Measurements from ENCODE around the gene RSRP1.

RSRP1 gene

GRCh38 chr1:25232866-25233784, 14.1 kb downstream of the RSRP1 start:
- H3K4me3 ChIP-seq (ENCODE audit: low read depth in 1 of 2, low read length in 2 of 2): peak overlapping the region; percentile 70 to 92
- H2AFZ ChIP-seq (ENCODE audit: low read depth, low read length): peak overlapping the region; percentile 85
- peaks cover 31% of the 10 kb centered on the region for H3K36me3 ChIP-seq (ENCODE audit: insufficient read depth, low read length)
- TF ChIP-seq CTCF (IDR thresholded peaks at IDR 0.05; ENCODE audit: borderline replicate concordance, extremely low read depth, low read length, poor library complexity, severe bottlenecking): no peak
- no peak for TF ChIP-seq EZH2 (IDR thresholded peaks at IDR 0.05; ENCODE audit: borderline replicate concordance, low read depth, low read length, severe bottlenecking)
- H3K27me3 ChIP-seq (ENCODE audit: insufficient read depth, low read length, poor library complexity): no peaks in the 10 kb centered on the region
- H3K79me2 ChIP-seq (ENCODE audit: insufficient read depth, low read length): peaks cover 49% of the 10 kb centered on the region
- DNase-seq (peak; percentile 64), ATAC-seq (ENCODE audit: insufficient read depth, low read depth) (peak; percentile 55)
- H3K4me2 ChIP-seq (ENCODE audit: insufficient read depth, low read length): peak overlapping the region; percentile 81
- H3K4me1 ChIP-seq (ENCODE audit: insufficient read depth, low read length): peaks cover 29% of the 10 kb centered on the region
- H3K27ac ChIP-seq (ENCODE audit: low read length): peak overlapping the region; percentile 92
- no peaks in the 10 kb centered on the region for H3K9me3 ChIP-seq (ENCODE audit: insufficient read depth, low read length, severe bottlenecking)
- no peaks in the 10 kb centered on the region; the same call in 1 of the 2 replicates for H4K20me1 ChIP-seq (ENCODE audit: insufficient read depth, low read length)
- H3K9ac ChIP-seq (ENCODE audit: low read depth, low read length): peak overlapping the region; percentile 80

- DNase-seq (peak; percentile 95), ATAC-seq (ENCODE audit: insufficient read depth, low read depth) (peak; percentile 94)
- no peaks in the 10 kb centered on the region for H3K27me3 ChIP-seq (ENCODE audit: insufficient read depth, low read length, poor library complexity)
- no peaks in the 10 kb centered on the region; the same call in 1 of the 2 replicates for H4K20me1 ChIP-seq (ENCODE audit: insufficient read depth, low read length)
- H3K4me2 ChIP-seq (ENCODE audit: insufficient read depth, low read length): peak within 1 kb of the TSS; percentile 81
- peak within 1 kb of the TSS; percentile 70 to 92 for H3K4me3 ChIP-seq (ENCODE audit: low read depth in 1 of 2, low read length in 2 of 2)
- H3K9ac ChIP-seq (ENCODE audit: low read depth, low read length): peak within 1 kb of the TSS; percentile 80
- peaks cover 29% of the 10 kb centered on the region for H3K4me1 ChIP-seq (ENCODE audit: insufficient read depth, low read length)
- H3K36me3 ChIP-seq (ENCODE audit: insufficient read depth, low read length): peaks cover 40% of the 10 kb centered on the region
- H3K9me3 ChIP-seq (ENCODE audit: insufficient read depth, low read length, severe bottlenecking): no peaks in the 10 kb centered on the region
- peaks cover 49% of the 10 kb centered on the region for H3K79me2 ChIP-seq (ENCODE audit: insufficient read depth, low read length)
- H2AFZ ChIP-seq (ENCODE audit: low read depth, low read length): peak within 1 kb of the TSS; percentile 85
- H3K27ac ChIP-seq (ENCODE audit: low read length): peak within 1 kb of the TSS; percentile 92
- TF ChIP-seq CTCF (IDR thresholded peaks at IDR 0.05; ENCODE audit: borderline replicate concordance, extremely low read depth, low read length, poor library complexity, severe bottlenecking) (no peak), EZH2 (IDR thresholded peaks at IDR 0.05; ENCODE audit: borderline replicate concordance, low read depth, low read length, severe bottlenecking) (no peak)
Measured at GRCh38 chr1:25232027-25232865, 15.0 kb downstream of the RSRP1 start, which contains the start of gene SYF2. SYF2 (minus strand) TSS chr1:25232502; CDS start chr1:25232467, 35 bp downstream.

- TF ChIP-seq EZH2 (IDR thresholded peaks at IDR 0.05; ENCODE audit: borderline replicate concordance, low read depth, low read length, severe bottlenecking) (no peak), CTCF (IDR thresholded peaks at IDR 0.05; ENCODE audit: borderline replicate concordance, extremely low read depth, low read length, poor library complexity, severe bottlenecking) (no peak)
- H3K36me3 ChIP-seq (ENCODE audit: insufficient read depth, low read length): peaks cover 66% of the 10 kb centered on the region
- H3K9ac ChIP-seq (ENCODE audit: low read depth, low read length): no peak overlapping the region
Measured at GRCh38 chr1:25223471-25223870, 23.8 kb downstream of the RSRP1 start.

More at GRCh38 chr1:25223471-25223870, 23.8 kb downstream of the RSRP1 start:
- Histone ChIP-seq H3K4me3 (ENCODE audit: low read depth in 1 of 2, low read length in 2 of 2) (no peak overlapping the region), H3K27me3 (ENCODE audit: insufficient read depth, low read length, poor library complexity) (no peaks in the 10 kb centered on the region), H3K4me1 (ENCODE audit: insufficient read depth, low read length) (no peaks in the 10 kb centered on the region), H2AFZ (ENCODE audit: low read depth, low read length) (no peak overlapping the region), H4K20me1 (ENCODE audit: insufficient read depth, low read length) (no peaks in the 10 kb centered on the region), H3K27ac (ENCODE audit: low read length) (no peak overlapping the region), H3K9me3 (ENCODE audit: insufficient read depth, low read length, severe bottlenecking) (no peaks in the 10 kb centered on the region), H3K79me2 (ENCODE audit: insufficient read depth, low read length) (no peaks in the 10 kb centered on the region), H3K4me2 (ENCODE audit: insufficient read depth, low read length) (no peak overlapping the region)
- DNase-seq (no peak), ATAC-seq (ENCODE audit: insufficient read depth, low read depth) (no peak)
